GM18858 (cell line): ENCODE results near the gene SMURF1.

Experiments used
- ATAC-seq: cut with Tn5 transposase; IDR thresholded peaks from one replicate; pipeline ENCODE4 v1.9.1; 2021; ENCODE audit not compliant: unreplicated experiment

The SMURF1 gene

DNA sequence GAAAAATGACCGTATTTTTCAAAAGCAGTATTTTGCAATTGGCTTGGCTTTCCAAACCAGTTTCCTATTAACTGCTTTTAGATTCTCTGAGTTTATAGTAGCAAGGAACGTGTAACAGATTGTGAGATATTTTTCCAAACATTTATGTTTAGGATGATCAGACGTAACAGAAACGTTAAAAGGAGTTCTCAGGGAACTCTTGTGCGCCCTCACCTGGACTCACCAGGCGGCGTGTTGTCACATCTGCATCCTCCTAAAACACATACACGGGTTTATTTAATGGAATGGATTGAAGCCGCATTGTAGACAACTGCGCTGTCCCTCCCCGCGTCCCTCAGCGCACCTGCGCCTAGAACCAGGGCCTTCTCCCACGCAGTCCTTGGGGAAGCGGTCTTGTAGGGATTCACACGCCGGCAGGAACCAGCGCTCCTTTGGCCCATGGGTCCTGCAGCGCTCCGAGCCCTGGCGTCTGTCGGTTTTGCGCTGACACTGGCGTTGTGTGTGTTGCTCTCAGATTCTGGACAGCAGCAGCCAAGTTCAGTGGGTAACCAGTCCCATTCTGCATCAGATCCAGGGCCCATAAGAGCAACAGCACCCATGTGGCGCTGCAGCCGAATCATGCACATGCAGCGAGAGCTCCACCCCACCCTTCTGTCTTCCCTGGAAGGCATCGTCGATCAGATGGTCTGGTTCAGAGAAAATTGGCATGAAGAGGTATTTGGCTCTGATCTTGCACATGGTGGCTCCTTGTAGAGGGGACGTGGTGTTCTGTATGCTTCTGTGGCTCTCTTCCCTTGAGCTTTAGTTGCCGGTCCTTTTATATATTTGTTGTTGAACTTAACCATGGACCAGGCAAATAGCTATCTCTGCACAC, 150.6 kb downstream of the SMURF1 start:
- no peak for ATAC-seq

DNA sequence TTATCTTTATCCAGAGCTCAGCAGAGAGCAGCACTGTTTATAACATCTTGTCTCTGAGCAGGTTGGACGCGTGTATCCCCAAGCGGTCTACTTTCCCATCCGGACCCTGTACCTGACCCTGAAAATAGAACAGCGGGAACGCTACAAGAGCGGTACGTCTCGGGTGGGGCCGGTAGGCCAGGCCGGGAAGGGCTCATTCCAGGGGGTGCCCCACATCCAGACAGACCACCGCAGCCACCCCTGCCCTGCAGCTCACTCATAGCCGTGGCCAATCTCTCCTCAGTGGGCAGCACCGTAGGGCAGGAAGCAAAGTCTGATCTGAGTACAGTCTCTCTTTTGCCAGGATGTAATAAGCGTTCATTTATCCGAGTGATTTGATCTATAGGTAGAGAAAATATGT, 151.8 kb downstream of the SMURF1 start:
- ATAC-seq: no peak

DNA sequence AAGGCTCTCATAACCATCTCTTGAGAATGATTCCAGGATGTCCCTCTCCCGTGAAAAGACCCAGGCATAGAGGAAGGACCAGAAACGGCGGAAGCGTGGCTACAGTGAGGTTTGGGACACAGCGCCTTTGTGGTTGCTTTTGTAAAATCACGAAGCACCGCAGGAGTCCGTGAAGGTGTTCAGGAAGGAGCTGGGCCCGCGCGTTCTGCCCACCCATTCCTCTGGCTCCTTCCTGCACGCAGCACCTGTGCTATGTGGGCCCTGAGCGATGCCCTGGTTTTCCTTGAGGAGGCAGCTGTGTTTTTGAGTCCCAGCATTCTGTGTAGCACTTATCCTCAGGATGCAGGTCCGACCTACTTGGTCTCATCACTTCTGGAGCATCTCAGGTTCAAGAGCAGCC, 152.8 kb downstream of the SMURF1 start:
- no peak for ATAC-seq

DNA sequence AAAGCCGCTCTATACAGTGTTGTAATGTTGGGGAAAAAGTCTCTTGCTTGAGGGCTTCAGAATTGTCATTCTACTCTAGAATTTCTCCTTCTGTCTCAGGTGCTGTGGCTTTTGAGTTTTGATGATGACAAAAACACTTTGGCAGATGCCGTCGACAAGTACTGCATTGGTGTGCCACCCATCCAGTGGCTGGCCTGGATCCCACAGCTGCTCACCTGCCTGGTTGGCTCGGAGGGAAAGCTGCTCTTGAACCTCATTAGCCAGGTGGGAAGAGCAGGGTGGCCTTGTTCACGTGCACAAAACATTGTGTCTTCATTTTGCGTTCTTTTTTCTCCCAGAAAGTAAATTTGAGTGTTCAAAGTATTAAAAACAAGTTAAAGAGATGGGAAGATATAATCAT, 153.6 kb downstream of the SMURF1 start:
- ATAC-seq: no peak

DNA sequence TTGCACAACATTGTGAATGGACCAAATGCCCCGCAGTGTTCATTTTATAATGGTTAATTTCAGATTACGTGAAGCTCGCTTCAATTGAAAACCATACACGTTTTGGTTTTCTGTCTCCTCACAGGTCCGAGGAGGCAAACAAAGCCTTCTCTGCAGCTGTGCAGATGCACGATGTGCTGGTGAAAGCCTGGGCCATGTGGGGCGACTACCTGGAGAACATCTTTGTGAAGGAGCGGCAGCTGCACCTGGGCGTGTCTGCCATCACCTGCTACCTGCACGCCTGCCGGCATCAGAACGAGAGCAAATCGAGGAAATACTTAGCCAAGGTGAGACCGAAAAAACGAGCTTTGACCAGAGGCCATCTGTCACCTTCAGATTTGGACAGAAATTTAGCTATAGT, 155.3 kb downstream of the SMURF1 start:
- ATAC-seq: no peak

DNA sequence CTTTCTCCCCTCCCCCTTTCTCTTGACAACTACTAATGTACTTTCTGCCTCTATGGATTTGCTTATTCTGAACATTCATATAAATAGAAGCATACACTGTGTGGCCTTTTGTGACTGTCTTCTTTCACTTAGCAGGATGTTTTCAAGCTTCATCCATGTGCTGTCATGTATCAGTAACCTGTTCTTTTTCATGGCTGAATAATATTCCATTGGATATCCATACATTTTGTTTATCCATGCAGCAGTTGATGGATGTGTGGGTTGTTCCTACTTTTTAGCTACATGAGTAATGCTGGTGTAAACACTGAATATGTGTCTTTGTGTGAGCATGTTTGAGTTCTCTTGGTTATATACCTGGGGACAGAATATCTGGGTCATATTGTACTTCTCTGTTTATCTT, 158.0 kb downstream of the SMURF1 start:
- no peak for ATAC-seq

DNA sequence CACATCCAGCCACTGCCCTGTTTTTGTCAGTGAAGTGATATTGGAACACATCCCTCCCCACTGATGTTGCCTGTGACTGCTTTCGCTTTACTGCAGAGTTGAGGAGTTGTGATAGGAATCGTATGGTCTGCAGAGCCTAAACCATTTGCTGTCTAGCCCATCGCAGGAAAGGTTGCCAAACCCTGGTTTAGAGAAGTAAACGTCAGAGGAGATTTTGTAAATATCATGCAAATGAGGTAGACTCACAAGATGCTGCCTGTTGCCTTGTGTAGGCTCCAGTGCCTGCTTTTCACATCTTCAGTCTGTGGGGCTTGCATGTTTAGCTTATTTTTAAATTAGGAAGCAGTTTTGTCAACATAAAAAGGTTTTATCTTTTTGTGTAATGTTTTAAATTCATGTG, 158.5 kb downstream of the SMURF1 start:
- no peak for ATAC-seq

DNA sequence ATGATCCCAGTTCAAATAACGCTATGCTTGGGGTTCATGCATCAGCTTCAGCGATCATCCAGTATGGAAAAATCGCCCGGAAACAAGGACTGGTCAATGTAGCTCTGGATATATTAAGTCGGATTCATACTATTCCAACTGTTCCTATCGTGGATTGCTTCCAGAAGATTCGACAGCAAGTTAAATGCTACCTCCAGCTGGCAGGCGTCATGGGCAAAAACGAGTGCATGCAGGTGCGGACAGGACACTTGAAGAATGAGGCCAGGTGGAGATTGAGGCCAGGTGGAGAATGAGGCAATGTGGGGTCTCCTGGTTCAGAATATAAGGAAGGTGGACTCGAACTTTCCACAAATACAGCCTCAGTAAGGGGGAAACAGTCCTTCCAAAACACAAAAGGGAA, 159.8 kb downstream of the SMURF1 start:
- no peak for ATAC-seq

DNA sequence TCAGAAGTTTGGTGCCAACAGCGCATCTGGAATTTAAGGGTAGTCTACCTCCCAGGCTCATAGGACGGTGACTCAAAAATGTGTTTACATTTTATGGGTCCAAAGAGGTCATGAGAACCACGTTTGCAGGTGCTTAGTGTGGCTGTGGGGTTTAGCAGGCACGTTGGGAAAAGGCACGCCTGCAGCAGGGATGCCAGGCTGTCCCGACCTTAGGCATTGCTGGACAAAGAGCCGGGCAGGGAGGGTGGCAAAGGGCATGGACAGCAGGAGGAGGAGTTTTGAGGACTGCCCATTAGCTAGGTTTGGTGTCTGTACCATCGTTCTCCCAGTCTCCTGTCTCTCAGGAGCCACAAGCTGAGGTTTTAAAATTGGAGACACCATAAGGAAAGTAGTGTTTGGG, 161.2 kb downstream of the SMURF1 start:
- ATAC-seq: no peak

DNA sequence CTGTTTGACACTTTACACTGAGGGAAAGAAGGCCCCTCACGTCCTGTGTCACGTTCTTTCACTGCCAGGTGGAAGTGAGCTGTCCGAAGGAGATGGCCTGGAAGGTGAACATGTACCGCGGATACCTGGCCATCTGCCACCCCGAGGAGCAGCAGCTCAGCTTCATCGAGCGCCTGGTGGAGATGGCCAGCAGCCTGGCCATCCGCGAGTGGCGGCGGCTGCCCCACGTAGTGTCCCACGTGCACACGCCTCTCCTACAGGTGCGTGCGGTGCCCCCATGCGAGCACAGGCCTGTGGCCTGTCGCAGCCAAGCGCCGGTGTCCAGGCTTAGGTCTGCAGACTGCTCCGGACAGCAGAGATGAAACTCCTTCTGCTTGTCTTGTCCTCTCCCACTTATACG, 162.2 kb downstream of the SMURF1 start:
- no peak for ATAC-seq

DNA sequence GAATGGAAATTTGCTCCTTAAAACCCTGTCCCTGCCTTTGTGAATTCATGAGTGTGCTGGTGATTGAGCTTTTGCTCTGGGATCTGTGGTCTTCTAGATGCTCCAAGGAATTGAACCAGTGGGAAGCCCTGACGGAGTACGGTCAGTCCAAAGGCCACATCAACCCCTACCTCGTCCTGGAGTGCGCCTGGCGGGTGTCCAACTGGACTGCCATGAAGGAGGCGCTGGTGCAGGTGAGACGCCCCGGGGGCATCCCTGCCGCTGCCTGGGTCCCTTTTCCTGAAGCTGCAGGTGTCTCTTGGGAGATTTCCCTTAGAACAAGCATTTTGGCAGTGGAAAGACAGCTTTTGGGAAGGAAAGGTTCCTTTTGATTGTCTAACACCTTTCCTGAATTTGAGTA, 165.2 kb downstream of the SMURF1 start:
- no peak for ATAC-seq
